Measurements from ENCODE around the gene ERBB2. TPM values are rescaled to one million over a fixed set of nuclear protein-coding genes. Genes with fewer than 3 reads are reported as not detected.
A peak's percentile ranks its signal among the peaks of the same experiment; 100 is the strongest.

The ERBB2 gene
- total and polyA plus RNA-seq, 2 of the 13 experiments (the other 11 are each of a cell fraction or from before 2014, with no cell fraction given) = 57.7 to 64.1 TPM

- TF ChIP-seq AGO1 (IDR thresholded peaks at IDR 0.05; ENCODE audit: low read depth, low read length, poor library complexity, severe bottlenecking) = peak; percentile 48
- no peak for TF ChIP-seq GABPB1 (CRISPR knock-in tag; IDR thresholded peaks at IDR 0.05)
- TF ChIP-seq BRF2 (CRISPR knock-in tag; IDR thresholded peaks at IDR 0.05) = no peak
- no peak for TF ChIP-seq ATF7 (IDR thresholded peaks at IDR 0.05)
- TF ChIP-seq ATF7 (CRISPR knock-in tag; IDR thresholded peaks at IDR 0.05) = peak; percentile 3; the same call in 1 of the 2 replicates
Measured at GRCh38 chr17:39664581-39665561, 35.0 kb upstream of the ERBB2 start, which contains the start of gene TCAP (continued).

GRCh38 chr17:39665642-39666224 is 34.1 kb upstream of the ERBB2 start:
- Histone ChIP-seq H3K9ac (ENCODE audit: insufficient read depth, low read depth, low read length) (no peak overlapping the region), H3K79me2 (ENCODE audit: insufficient read depth, low read length) (no peaks in the 10 kb centered on the region), H2AFZ (ENCODE audit: low read length) (no peak overlapping the region), H3K4me2 (ENCODE audit: low read depth, low read length) (no peak overlapping the region), H3K4me1 (ENCODE audit: insufficient read depth, low read length) (peaks cover 59% of the 10 kb centered on the region), H3K9me3 (ENCODE audit: low read length) (no peaks in the 10 kb centered on the region), H4K20me1 (ENCODE audit: insufficient read depth, low read length) (no peaks in the 10 kb centered on the region), H3K36me3 (replicated peaks in 1 of 2; ENCODE audit: control insufficient read depth in 1 of 2, insufficient read depth in 2 of 2, low read length in 2 of 2) (peaks cover 2 to 4% of the 10 kb centered on the region in 2 experiments; a peak in 4 of 5 replicates), H3K4me3 (replicated peaks in 1 of 3; ENCODE audit: insufficient read depth in 1 of 3, low read depth in 2 of 3, low read length in 3 of 3) (no peak overlapping the region), H3K27me3 (ENCODE audit: control insufficient read depth in 1 of 2, insufficient read depth in 2 of 2, low read length in 2 of 2) (peaks cover 10 to 43% of the 10 kb centered on the region in 2 experiments), H3K27ac (ENCODE audit: extremely low read length, insufficient read depth, low read length) (no peak overlapping the region)
- DNase-seq (ENCODE audit: low spot score) = no peak
- no peak for FAIRE-seq
- in situ Hi-C loops (cut with HindIII; ENCODE audit: extremely low pct_ligation_motif_present, low pct_unique_long_range_greater_than_20kb) = no loop called here
- peak; percentile 51 for ATAC-seq
- POLR2A ChIA-PET = interaction anchor here (0.7 to 4.1 kb wide), 3 partner anchors 10 to 34 kb away, joined by 3 to 25 read pairs (median 8); partner anchors contain the start of gene ERBB2
- 50% methylated on average over 9 of the region's 17 CpGs for WGBS (ENCODE audit: low lambda C conversion rate)
- CTCF ChIA-PET (ENCODE audit: low intra/inter-chr PET ratio, low total read pairs) = interaction anchor here (3.6 kb wide), 1 partner anchor 43 kb away, joined by 22 read pairs; no protein-coding TSS in a partner anchor
- intact Hi-C loops (cut with micrococcal nuclease; ENCODE audit: unreplicated experiment) = no loop called here
- no TSS peak for BruUV-seq (replicated peaks)
- TF ChIP-seq HIVEP1 (CRISPR knock-in tag; IDR thresholded peaks at IDR 0.05) (peak; percentile 12; the same call in 1 of the 2 replicates), ZBTB33 (CRISPR knock-in tag; IDR thresholded peaks at IDR 0.05) (peak; percentile 37; the same call in 1 of the 2 replicates), CTCF (CRISPR knock-in tag; IDR thresholded peaks at IDR 0.05) (peak; percentile 3), AGO1 (IDR thresholded peaks at IDR 0.05; ENCODE audit: low read depth, low read length, poor library complexity, severe bottlenecking) (peak; percentile 66), ZNF678 (CRISPR knock-in tag; IDR thresholded peaks at IDR 0.05) (no peak), ZNF607 (CRISPR knock-in tag; IDR thresholded peaks at IDR 0.05; ENCODE audit: borderline replicate concordance) (no peak), NR0B2 (CRISPR knock-in tag; IDR thresholded peaks at IDR 0.05) (0 out of 2 replicates have a peak, but pooled peaks have one; percentile 39), HDAC1 (CRISPR knock-in tag; IDR thresholded peaks at IDR 0.05) (0 out of 2 replicates have a peak, but pooled peaks have one; percentile 13), ZNF883 (CRISPR knock-in tag; IDR thresholded peaks at IDR 0.05; ENCODE audit: not compliant biosample characterization) (no peak), AGO2 (optimal IDR thresholded peaks at IDR 0.05; ENCODE audit: low read depth, low read length) (peak; percentile 35)
